ENCODE measurements around the gene DENND4A. TPM values are rescaled to one million over a fixed set of nuclear protein-coding genes. Genes with fewer than 3 reads are reported as not detected.

Gene DENND4A
- total RNA-seq, 6 experiments from 2014 or later, result 15.8 to 19.4 (median 17.1) TPM

GRCh38 chr15:65630760-65631159 is 161.3 kb downstream of the DENND4A start:
- Mint-ChIP-seq H3K27me3 (ENCODE audit: insufficient read depth) (no peaks in the 10 kb centered on the region; the same call in 1 of the 2 replicates), H3K4me1 (ENCODE audit: low read depth) (peaks cover 42% of the 10 kb centered on the region), H3K27ac (no peak overlapping the region), H3K4me3 (no peak overlapping the region), H3K36me3 (ENCODE audit: low read depth) (peaks cover under 1% of the 10 kb centered on the region; the same call in 1 of the 2 replicates), H3K9me3 (no peaks in the 10 kb centered on the region)
- DNase-seq, result no peak
- no peak for TF ChIP-seq CTCF (IDR thresholded peaks at IDR 0.05)

- no peak overlapping the region for H3K27ac Mint-ChIP-seq
- H3K27me3 Mint-ChIP-seq (ENCODE audit: insufficient read depth), result no peaks in the 10 kb centered on the region; the same call in 1 of the 2 replicates
- TF ChIP-seq CTCF (IDR thresholded peaks at IDR 0.05), result no peak
- H3K4me3 Mint-ChIP-seq, result no peak overlapping the region
- DNase-seq, result no peak
- peaks cover 41% of the 10 kb centered on the region for H3K4me1 Mint-ChIP-seq (ENCODE audit: low read depth)
- H3K9me3 Mint-ChIP-seq, result no peaks in the 10 kb centered on the region
- H3K36me3 Mint-ChIP-seq (ENCODE audit: low read depth), result peaks cover 10% of the 10 kb centered on the region
Measured at GRCh38 chr15:65629548-65629947, 162.5 kb downstream of the DENND4A start.

GRCh38 chr15:65626856-65627255 is 165.2 kb downstream of the DENND4A start:
- Mint-ChIP-seq H3K27ac (no peak overlapping the region), H3K27me3 (ENCODE audit: insufficient read depth) (no peaks in the 10 kb centered on the region; the same call in 1 of the 2 replicates), H3K4me3 (no peak overlapping the region), H3K36me3 (ENCODE audit: low read depth) (peaks cover 15% of the 10 kb centered on the region), H3K9me3 (no peaks in the 10 kb centered on the region), H3K4me1 (ENCODE audit: low read depth) (peaks cover 18% of the 10 kb centered on the region)
- TF ChIP-seq CTCF (IDR thresholded peaks at IDR 0.05), result no peak
- DNase-seq, result no peak

GRCh38 chr15:65623103-65623502 is 169.0 kb downstream of the DENND4A start:
- no peaks in the 10 kb centered on the region; the same call in 1 of the 2 replicates for H3K27me3 Mint-ChIP-seq (ENCODE audit: insufficient read depth)
- no peak for TF ChIP-seq CTCF (IDR thresholded peaks at IDR 0.05)
- no peak overlapping the region for H3K27ac Mint-ChIP-seq
- no peak overlapping the region for H3K4me3 Mint-ChIP-seq
- H3K4me1 Mint-ChIP-seq (ENCODE audit: low read depth), result no peaks in the 10 kb centered on the region
- H3K9me3 Mint-ChIP-seq, result no peaks in the 10 kb centered on the region
- H3K36me3 Mint-ChIP-seq (ENCODE audit: low read depth), result peaks cover 15% of the 10 kb centered on the region
- DNase-seq, result no peak

- Mint-ChIP-seq H3K27ac (no peak within 1 kb of the TSS), H3K36me3 (ENCODE audit: low read depth) (peaks cover 22% of the 10 kb centered on the region), H3K4me3 (no peak within 1 kb of the TSS), H3K27me3 (ENCODE audit: insufficient read depth) (no peaks in the 10 kb centered on the region; the same call in 1 of the 2 replicates), H3K4me1 (ENCODE audit: low read depth) (no peaks in the 10 kb centered on the region), H3K9me3 (no peaks in the 10 kb centered on the region; the same call in 1 of the 2 replicates)
- no peak for TF ChIP-seq CTCF (IDR thresholded peaks at IDR 0.05)
- no peak for DNase-seq
Measured at GRCh38 chr15:65621638-65622037, 170.5 kb downstream of the DENND4A start, which contains the start of gene SLC24A1. Gene SLC24A1 (plus strand): TSS chr15:65621938. CDS start chr15:65624081, 2,143 bp downstream.

Data from HFFc6 (cell line).